Calu3 (cell line): ENCODE measurements around the gene LACTB. TPM values are rescaled to one million over a fixed set of nuclear protein-coding genes. Genes with fewer than 3 reads are reported as not detected.
"Not testable (repeated sequence)": the region's sequence is repeated elsewhere in the genome, so short reads cannot be mapped to it uniquely, and the experiment has no call there.

Source experiments
- BruUV-seq: library from RNA; stranded (reverse); fragments of 400-500 nt; replicated peaks from 2 replicates; lab custom pipeline; 2021; lab: Mats Ljungman, UMichigan
- CTCF ChIA-PET: fragments of 300-600 bp; sonication (Branson Sonifier 250); formaldehyde crosslinking; loops from one replicate; lab custom pipeline; 2022; ENCODE audit warnings: antibody characterized with exemption; lab: Charles Lee
- DNase-seq: peaks from one replicate; pipeline ENCODE4 v3.0.0; 2022
- H3K27ac Mint-ChIP-seq: one replicate; pipeline ENCODE4 v1.8.0; 2022; ENCODE audit warnings: mixed read lengths; ENCODE audit not compliant: unreplicated experiment
- H3K27me3 Mint-ChIP-seq: one replicate; pipeline ENCODE4 v1.8.0; 2022; ENCODE audit warnings: mixed read lengths; ENCODE audit not compliant: unreplicated experiment
- H3K36me3 Mint-ChIP-seq: one replicate; pipeline ENCODE4 v1.8.0; 2022; ENCODE audit warnings: mild to moderate bottlenecking, moderate library complexity, mixed read lengths; ENCODE audit not compliant: insufficient read depth, unreplicated experiment
- H3K4me1 Mint-ChIP-seq: one replicate; pipeline ENCODE4 v1.8.0; 2022; ENCODE audit warnings: mild to moderate bottlenecking, low read depth, mixed read lengths; ENCODE audit not compliant: unreplicated experiment
- H3K4me3 Mint-ChIP-seq: one replicate; pipeline ENCODE4 v1.8.0; 2022; ENCODE audit warnings: mild to moderate bottlenecking, low read depth, moderate library complexity, mixed read lengths; ENCODE audit not compliant: unreplicated experiment
- H3K9me3 Mint-ChIP-seq: one replicate; pipeline ENCODE4 v1.8.0; 2022; ENCODE audit warnings: low read depth, mixed read lengths; ENCODE audit not compliant: unreplicated experiment
- intact Hi-C: fragments of 100-400 bp; cut with micrococcal nuclease; formaldehyde crosslinking; loops from one replicate; pipeline ENCODE4 v1.10.0; 2022; ENCODE audit not compliant: unreplicated experiment
- total RNA-seq: library from RNA; stranded (reverse); gene quantifications from 2 replicates; pipeline ENCODE4 v1.2.3, GENCODE V29; 2022
- TF ChIP-seq, protein P1 (sequence below): fragments of 200-600 bp; IDR thresholded peaks from one replicate; pipeline ENCODE4 v1.8.0; 2022; ENCODE audit warnings: antibody characterized with exemption; ENCODE audit not compliant: unreplicated experiment

The LACTB gene
- total RNA-seq, 1 experiment from 2014 or later = 16.1 TPM

DNA sequence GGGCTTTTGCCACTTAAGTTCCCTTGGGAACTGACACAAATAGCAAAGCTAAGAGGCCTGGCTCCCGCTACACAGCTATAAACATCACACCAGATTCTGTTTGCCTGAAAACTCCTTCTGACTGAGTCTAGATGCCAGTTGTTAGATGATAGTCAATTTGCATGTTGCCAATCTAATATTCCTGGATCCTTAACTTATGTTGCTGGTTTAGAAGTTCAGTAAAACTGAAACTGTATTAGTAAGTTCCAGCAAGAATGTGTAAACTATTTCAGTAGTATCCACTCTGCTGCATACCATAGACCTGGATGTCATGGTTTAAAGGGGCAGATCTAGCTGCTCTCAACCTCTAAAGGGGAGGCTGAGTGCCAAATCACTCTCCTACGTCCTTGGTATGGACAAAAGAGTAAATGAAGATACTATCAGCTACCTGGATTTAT is 27.1 kb upstream of the LACTB start:
- H3K27ac Mint-ChIP-seq = no peak overlapping the region
- H3K4me1 Mint-ChIP-seq = peaks cover 8% of the 10 kb centered on the region
- H3K4me3 Mint-ChIP-seq = no peak overlapping the region
- BruUV-seq = no TSS peak
- H3K27me3 Mint-ChIP-seq = no peaks in the 10 kb centered on the region
- intact Hi-C loops = loop anchor here (5.0 kb wide), 1 partner anchor 247 kb away; no protein-coding TSS in a partner anchor
- TF ChIP-seq, protein P1, sequence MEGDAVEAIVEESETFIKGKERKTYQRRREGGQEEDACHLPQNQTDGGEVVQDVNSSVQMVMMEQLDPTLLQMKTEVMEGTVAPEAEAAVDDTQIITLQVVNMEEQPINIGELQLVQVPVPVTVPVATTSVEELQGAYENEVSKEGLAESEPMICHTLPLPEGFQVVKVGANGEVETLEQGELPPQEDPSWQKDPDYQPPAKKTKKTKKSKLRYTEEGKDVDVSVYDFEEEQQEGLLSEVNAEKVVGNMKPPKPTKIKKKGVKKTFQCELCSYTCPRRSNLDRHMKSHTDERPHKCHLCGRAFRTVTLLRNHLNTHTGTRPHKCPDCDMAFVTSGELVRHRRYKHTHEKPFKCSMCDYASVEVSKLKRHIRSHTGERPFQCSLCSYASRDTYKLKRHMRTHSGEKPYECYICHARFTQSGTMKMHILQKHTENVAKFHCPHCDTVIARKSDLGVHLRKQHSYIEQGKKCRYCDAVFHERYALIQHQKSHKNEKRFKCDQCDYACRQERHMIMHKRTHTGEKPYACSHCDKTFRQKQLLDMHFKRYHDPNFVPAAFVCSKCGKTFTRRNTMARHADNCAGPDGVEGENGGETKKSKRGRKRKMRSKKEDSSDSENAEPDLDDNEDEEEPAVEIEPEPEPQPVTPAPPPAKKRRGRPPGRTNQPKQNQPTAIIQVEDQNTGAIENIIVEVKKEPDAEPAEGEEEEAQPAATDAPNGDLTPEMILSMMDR = no peak
- CTCF ChIA-PET = interaction anchor here (0.5 to 1.4 kb wide), 4 partner anchors 27 to 312 kb away, joined by 3 to 8 read pairs (median 4); no protein-coding TSS in a partner anchor
- H3K36me3 Mint-ChIP-seq = peaks cover 5% of the 10 kb centered on the region
- DNase-seq = no peak
- no peaks in the 10 kb centered on the region for H3K9me3 Mint-ChIP-seq

DNA sequence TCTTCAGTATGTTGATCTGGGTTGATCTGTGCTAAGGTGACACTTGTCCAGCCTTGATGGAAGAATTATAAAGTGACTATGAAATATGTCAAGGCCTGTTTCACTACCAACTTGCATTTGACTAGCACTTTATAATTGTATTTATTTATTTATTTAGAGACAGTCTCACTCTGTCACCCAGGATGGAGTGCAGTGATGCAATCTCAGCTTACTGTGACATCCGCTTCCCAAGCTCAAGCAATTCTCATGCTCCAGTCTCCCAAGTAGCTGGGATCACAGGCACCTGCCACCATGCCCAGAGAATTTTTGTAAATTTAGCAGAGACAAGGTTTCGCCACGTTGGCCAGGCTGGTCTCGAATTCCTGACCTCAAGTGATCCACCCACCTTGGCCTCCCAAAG is 25.5 kb upstream of the LACTB start:
- no peaks in the 10 kb centered on the region for H3K27me3 Mint-ChIP-seq
- no peaks in the 10 kb centered on the region for H3K9me3 Mint-ChIP-seq
- CTCF ChIA-PET = interaction anchor here (0.7 kb wide), 1 partner anchor 201 kb away, joined by 3 read pairs; no protein-coding TSS in a partner anchor
- intact Hi-C loops = no loop called here
- no peak overlapping the region for H3K4me3 Mint-ChIP-seq
- H3K36me3 Mint-ChIP-seq = peaks cover 5% of the 10 kb centered on the region
- no TSS peak for BruUV-seq
- DNase-seq = no peak
- H3K4me1 Mint-ChIP-seq = peaks cover 8% of the 10 kb centered on the region
- TF ChIP-seq, protein P1 = no peak
- H3K27ac Mint-ChIP-seq = no peak overlapping the region

DNA sequence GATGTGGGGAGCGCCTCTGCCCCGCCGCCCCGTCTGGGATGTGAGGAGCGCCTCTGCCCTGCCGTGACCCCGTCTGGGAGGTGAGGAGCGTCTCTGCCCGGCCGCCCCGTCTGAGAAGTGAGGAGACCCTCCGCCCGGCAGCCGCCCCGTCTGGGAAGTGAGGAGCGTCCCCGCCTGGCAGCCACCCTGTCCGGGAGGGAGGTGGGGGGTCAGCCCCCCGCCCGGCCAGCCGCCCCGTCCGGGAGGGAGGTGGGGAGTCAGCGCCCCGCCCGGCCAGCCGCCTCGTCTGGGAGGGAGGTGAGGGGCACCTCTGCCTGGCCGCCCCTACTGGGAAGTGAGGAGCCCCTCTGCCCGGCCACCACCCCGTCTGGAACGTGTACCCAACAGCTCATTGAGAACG is 22.8 kb upstream of the LACTB start:
- intact Hi-C loops, H3K27ac Mint-ChIP-seq, BruUV-seq, H3K4me1 Mint-ChIP-seq, CTCF ChIA-PET, H3K36me3 Mint-ChIP-seq, H3K4me3 Mint-ChIP-seq, H3K9me3 Mint-ChIP-seq, DNase-seq, H3K27me3 Mint-ChIP-seq: not testable (repeated sequence)

DNA sequence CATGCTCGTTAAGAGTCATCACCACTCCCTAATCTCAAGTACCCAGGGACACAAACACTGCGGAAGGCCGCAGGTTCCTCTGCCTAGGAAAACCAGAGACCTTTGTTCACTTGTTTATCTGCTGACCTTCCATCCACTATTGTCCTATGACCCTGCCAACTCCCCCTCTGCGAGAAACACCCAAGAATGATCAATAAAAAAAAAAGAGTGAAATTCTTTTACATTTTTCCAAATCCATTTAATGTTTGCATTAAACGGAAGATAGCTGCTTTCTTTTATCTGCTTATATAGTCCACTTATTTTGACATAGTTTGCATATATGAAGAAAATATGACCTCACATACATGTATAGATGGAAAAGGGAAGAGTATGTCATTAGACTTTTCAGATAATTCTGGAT is 22.1 kb upstream of the LACTB start:
- H3K36me3 Mint-ChIP-seq, BruUV-seq, CTCF ChIA-PET, H3K27me3 Mint-ChIP-seq, H3K4me1 Mint-ChIP-seq, H3K4me3 Mint-ChIP-seq, H3K27ac Mint-ChIP-seq, intact Hi-C loops, DNase-seq, H3K9me3 Mint-ChIP-seq: not testable (repeated sequence)

DNA sequence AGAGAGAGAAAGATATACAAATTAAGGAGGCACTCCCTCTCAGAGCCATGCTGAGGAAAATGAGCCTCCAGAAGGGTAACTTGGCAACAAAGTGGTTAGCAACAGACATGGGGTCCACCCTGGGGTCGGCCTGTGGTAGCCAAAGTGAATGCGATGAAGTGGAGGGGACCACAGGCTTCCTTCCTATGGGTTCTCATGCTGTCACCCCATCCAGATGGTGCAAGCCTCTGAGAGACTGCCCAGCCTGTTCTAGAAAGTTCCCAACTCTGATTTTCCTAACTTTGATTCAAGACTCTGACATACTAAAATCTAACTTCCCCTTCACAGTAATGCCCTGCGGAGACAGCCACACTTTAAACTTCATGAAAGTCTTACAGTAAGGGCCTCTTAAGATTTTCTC is 18.2 kb upstream of the LACTB start:
- TF ChIP-seq, protein P1 = no peak
- CTCF ChIA-PET = no interaction called here
- Mint-ChIP-seq H3K27me3 (no peaks in the 10 kb centered on the region), H3K9me3 (no peaks in the 10 kb centered on the region), H3K36me3 (no peaks in the 10 kb centered on the region), H3K4me3 (no peak overlapping the region), H3K27ac (no peak overlapping the region), H3K4me1 (peaks cover 6% of the 10 kb centered on the region)
- intact Hi-C loops = no loop called here
- no peak for DNase-seq
- BruUV-seq = no TSS peak
